K562 (cell line): Measurements from ENCODE around the gene LIF. TPM values are rescaled to one million over a fixed set of nuclear protein-coding genes. Genes with fewer than 3 reads are reported as not detected.

ENCODE experiments used
- SOX6 ChIP-seq: fragments of 450-650 bp; IDR thresholded peaks from 2 replicates; pipeline ENCODE4 v1.6.1; 2014; ENCODE audit warnings: mild to moderate bottlenecking
- polyA plus RNA-seq, 8 experiments: library from polyadenylated mRNA; depleted of rRNA in 4 of 8; stranded (reverse) in 5 of 8; unstranded in 3 of 8; fragments of >200 nt; fragmentation: Nextera tagmentation in 2 of 8; fragmentation: Illumina TruSeq in 1 of 8; extraction: Ambion mirVana in 2 of 8; extraction: Trizol in 1 of 8; gene quantifications; 2 replicates each; pipeline versions ENCODE4 v1.2.1 to v1.2.3, GENCODE V29; 2011 to 2014; ENCODE audit warnings: inconsistent platforms in 1 of 8, missing spikeins in 1 of 8
- total RNA-seq, 7 experiments: library from RNA; depleted of rRNA in 6 of 7; stranded (reverse); fragments of >200 nt in 6 of 7; fragmentation: Illumina TruSeq in 2 of 7; extraction: Trizol in 2 of 7; gene quantifications; 2 replicates each; pipeline versions ENCODE4 v1.2.1 to v1.2.3, GENCODE V29; 2011 to 2021; ENCODE audit warnings: low replicate concordance in 1 of 7
- TF ChIP-seq, protein P1 (sequence below): fragments of 200-400 bp; formaldehyde crosslinking; IDR thresholded peaks from 2 replicates; pipeline ENCODE4 v1.6.1; 2017; ENCODE audit warnings: mild to moderate bottlenecking, low read depth, low read length, moderate library complexity
- TF ChIP-seq, protein P2 (sequence below): conservative IDR thresholded peaks from 2 replicates; pipeline ENCODE4 v1.6.1; 2011; ENCODE audit warnings: low read depth, mild to moderate bottlenecking, low read length; ENCODE audit not compliant: control insufficient read depth
- TF ChIP-seq, protein P3 (sequence below): IDR thresholded peaks from 2 replicates; pipeline ENCODE4 v1.6.1; 2011; ENCODE audit not compliant: insufficient read length; ENCODE audit errors: extremely low read depth
- TF ChIP-seq, protein P4 (sequence below), 2 experiments: fragments of 450-650 bp; formaldehyde crosslinking in 1 of 2; IDR thresholded peaks; 2 replicates each; pipeline versions ENCODE4 v1.4.0 to v1.6.1; 2014 to 2020; ENCODE audit warnings: mild to moderate bottlenecking in 2 of 2, borderline replicate concordance in 1 of 2, low read depth in 1 of 2
- TF ChIP-seq, protein P5 (sequence below): fragments of 450-650 bp; formaldehyde crosslinking; IDR thresholded peaks from 2 replicates; pipeline ENCODE4 v1.4.0; 2020; ENCODE audit warnings: mild to moderate bottlenecking, moderate library complexity
- TF ChIP-seq, protein P6 (sequence below), 2 experiments: IDR thresholded peaks in 1 of 2; conservative IDR thresholded peaks in 1 of 2; 2 replicates each; pipeline ENCODE4 v1.6.1; 2016; ENCODE audit warnings: low read depth in 2 of 2, mild to moderate bottlenecking in 1 of 2, missing compliant biosample characterization in 1 of 2, missing genetic modification characterization in 1 of 2, moderate library complexity in 1 of 2

Gene LIF
- total and polyA plus RNA-seq, 9 of the 15 experiments (the other 6 are each of a cell fraction or from before 2014, with no cell fraction given) = 0.05 to 0.39 (median 0.18) TPM; not detected in 3

DNA sequence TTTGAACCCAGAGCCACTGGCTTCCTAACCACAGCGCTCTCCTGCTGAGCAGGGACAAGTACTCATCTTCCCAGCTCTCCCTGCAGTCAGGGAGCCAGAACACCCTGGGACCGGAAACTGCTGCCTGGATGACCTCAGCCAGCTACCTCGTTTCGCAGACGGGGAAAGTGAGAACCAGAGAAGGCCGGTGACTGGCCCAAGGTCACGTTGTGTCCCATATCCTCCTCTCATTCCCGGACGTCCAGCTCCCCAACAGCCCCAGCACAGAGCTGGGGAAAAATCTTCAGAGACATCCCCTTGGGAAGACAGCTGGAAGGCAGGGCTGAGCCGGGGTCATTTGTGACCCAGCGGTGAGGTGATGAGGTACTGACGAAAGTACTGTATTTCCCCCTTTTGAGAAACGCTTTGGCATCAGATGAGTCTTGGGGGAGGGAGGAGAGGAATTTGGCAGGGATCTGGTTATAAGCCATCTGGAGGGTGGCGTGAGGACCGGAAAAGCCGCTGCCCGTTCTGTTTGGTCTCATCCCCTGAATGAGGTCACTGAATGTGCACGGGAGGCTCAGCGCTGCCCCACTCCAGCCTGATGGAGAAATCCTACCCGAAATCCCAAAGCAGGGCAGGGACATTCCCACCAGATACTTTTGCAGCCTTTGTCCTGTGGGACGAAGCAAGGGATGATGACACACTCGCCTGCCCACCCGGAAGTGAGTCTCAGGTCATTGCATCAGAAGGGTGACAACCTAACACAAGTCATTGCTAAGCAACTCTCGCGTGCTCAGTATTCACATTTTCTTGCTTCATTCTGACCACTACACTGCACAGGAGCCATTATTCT, 41.1 kb downstream of the LIF start (continued):
- TF ChIP-seq, protein P1, sequence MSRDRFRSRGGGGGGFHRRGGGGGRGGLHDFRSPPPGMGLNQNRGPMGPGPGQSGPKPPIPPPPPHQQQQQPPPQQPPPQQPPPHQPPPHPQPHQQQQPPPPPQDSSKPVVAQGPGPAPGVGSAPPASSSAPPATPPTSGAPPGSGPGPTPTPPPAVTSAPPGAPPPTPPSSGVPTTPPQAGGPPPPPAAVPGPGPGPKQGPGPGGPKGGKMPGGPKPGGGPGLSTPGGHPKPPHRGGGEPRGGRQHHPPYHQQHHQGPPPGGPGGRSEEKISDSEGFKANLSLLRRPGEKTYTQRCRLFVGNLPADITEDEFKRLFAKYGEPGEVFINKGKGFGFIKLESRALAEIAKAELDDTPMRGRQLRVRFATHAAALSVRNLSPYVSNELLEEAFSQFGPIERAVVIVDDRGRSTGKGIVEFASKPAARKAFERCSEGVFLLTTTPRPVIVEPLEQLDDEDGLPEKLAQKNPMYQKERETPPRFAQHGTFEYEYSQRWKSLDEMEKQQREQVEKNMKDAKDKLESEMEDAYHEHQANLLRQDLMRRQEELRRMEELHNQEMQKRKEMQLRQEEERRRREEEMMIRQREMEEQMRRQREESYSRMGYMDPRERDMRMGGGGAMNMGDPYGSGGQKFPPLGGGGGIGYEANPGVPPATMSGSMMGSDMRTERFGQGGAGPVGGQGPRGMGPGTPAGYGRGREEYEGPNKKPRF = no peak
- TF ChIP-seq, protein P2, sequence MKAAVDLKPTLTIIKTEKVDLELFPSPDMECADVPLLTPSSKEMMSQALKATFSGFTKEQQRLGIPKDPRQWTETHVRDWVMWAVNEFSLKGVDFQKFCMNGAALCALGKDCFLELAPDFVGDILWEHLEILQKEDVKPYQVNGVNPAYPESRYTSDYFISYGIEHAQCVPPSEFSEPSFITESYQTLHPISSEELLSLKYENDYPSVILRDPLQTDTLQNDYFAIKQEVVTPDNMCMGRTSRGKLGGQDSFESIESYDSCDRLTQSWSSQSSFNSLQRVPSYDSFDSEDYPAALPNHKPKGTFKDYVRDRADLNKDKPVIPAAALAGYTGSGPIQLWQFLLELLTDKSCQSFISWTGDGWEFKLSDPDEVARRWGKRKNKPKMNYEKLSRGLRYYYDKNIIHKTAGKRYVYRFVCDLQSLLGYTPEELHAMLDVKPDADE = no peak
- TF ChIP-seq, protein P3, sequence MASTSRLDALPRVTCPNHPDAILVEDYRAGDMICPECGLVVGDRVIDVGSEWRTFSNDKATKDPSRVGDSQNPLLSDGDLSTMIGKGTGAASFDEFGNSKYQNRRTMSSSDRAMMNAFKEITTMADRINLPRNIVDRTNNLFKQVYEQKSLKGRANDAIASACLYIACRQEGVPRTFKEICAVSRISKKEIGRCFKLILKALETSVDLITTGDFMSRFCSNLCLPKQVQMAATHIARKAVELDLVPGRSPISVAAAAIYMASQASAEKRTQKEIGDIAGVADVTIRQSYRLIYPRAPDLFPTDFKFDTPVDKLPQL = no peak
- TF ChIP-seq, protein P4, sequence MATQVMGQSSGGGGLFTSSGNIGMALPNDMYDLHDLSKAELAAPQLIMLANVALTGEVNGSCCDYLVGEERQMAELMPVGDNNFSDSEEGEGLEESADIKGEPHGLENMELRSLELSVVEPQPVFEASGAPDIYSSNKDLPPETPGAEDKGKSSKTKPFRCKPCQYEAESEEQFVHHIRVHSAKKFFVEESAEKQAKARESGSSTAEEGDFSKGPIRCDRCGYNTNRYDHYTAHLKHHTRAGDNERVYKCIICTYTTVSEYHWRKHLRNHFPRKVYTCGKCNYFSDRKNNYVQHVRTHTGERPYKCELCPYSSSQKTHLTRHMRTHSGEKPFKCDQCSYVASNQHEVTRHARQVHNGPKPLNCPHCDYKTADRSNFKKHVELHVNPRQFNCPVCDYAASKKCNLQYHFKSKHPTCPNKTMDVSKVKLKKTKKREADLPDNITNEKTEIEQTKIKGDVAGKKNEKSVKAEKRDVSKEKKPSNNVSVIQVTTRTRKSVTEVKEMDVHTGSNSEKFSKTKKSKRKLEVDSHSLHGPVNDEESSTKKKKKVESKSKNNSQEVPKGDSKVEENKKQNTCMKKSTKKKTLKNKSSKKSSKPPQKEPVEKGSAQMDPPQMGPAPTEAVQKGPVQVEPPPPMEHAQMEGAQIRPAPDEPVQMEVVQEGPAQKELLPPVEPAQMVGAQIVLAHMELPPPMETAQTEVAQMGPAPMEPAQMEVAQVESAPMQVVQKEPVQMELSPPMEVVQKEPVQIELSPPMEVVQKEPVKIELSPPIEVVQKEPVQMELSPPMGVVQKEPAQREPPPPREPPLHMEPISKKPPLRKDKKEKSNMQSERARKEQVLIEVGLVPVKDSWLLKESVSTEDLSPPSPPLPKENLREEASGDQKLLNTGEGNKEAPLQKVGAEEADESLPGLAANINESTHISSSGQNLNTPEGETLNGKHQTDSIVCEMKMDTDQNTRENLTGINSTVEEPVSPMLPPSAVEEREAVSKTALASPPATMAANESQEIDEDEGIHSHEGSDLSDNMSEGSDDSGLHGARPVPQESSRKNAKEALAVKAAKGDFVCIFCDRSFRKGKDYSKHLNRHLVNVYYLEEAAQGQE (IDR thresholded peaks at IDR 0.05; ENCODE audit: borderline replicate concordance) = no peak
- TF ChIP-seq, protein P4 (CRISPR knock-in tag; IDR thresholded peaks at IDR 0.05; ENCODE audit: low read depth) = no peak
- TF ChIP-seq, protein P5, sequence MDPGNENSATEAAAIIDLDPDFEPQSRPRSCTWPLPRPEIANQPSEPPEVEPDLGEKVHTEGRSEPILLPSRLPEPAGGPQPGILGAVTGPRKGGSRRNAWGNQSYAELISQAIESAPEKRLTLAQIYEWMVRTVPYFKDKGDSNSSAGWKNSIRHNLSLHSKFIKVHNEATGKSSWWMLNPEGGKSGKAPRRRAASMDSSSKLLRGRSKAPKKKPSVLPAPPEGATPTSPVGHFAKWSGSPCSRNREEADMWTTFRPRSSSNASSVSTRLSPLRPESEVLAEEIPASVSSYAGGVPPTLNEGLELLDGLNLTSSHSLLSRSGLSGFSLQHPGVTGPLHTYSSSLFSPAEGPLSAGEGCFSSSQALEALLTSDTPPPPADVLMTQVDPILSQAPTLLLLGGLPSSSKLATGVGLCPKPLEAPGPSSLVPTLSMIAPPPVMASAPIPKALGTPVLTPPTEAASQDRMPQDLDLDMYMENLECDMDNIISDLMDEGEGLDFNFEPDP (CRISPR knock-in tag) = no peak
- TF ChIP-seq SOX6 = no peak
- TF ChIP-seq, protein P6, sequence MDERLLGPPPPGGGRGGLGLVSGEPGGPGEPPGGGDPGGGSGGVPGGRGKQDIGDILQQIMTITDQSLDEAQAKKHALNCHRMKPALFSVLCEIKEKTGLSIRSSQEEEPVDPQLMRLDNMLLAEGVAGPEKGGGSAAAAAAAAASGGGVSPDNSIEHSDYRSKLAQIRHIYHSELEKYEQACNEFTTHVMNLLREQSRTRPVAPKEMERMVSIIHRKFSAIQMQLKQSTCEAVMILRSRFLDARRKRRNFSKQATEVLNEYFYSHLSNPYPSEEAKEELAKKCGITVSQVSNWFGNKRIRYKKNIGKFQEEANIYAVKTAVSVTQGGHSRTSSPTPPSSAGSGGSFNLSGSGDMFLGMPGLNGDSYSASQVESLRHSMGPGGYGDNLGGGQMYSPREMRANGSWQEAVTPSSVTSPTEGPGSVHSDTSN (CRISPR knock-in tag; IDR thresholded peaks at IDR 0.05; ENCODE audit: low read depth) = no peak
- TF ChIP-seq, protein P6 (tag; conservative IDR thresholded peaks at IDR 0.05; ENCODE audit: low read depth) = no peak
